Activated T-cell treated with anti-CD3 and anti-CD28 coated beads, Interleukin-2, amount 50 U/mL, for 48 hours (primary cell): Measurements from ENCODE around the gene REEP3.

Experiments used
- DNase-seq, 2 experiments: peaks; one replicate each; pipeline ENCODE4 v3.0.0-alpha.2; 2020

Gene REEP3

GRCh38 chr10:63515002-63515763 lies 6.0 kb upstream of the REEP3 start:
- no peak for DNase-seq

- no peak for DNase-seq
Measured at GRCh38 chr10:63516207-63516606, 5.0 kb upstream of the REEP3 start.

DNA sequence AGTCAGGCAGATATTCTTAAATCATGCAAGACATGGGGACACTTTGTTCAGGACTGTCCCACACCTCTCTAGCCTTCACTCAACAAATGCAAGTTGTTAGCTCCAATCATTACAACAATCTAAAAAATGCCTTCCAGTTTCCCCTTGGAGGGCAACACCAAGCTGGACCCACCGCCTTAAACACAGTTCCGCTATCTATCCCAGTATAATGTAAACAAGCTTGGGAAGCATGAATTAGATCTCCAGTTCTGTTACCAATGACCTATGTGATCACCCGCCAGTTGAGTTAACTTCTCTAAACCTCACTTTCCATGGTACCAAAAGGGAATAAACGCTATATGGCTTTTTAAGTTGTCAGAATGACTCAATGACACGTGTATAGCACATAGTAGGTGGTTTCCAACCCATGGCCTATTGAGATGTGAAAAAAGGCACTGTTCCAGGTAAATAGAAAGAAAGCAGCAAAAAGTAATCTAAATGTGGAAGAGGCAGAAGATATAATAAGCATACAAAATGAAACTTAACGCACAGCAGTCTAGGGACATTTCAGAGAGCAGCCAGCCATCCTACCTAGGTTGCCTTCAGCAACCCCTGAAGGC lies 2.4 kb upstream of the REEP3 start:
- no peak for DNase-seq

- DNase-seq, result peak; percentile 79 to 82
Measured at GRCh38 chr10:63521416-63522276, 445 bp downstream of the REEP3 start.

GRCh38 chr10:63522277-63522687 lies 1.1 kb downstream of the REEP3 start:
- no peak for DNase-seq

DNA sequence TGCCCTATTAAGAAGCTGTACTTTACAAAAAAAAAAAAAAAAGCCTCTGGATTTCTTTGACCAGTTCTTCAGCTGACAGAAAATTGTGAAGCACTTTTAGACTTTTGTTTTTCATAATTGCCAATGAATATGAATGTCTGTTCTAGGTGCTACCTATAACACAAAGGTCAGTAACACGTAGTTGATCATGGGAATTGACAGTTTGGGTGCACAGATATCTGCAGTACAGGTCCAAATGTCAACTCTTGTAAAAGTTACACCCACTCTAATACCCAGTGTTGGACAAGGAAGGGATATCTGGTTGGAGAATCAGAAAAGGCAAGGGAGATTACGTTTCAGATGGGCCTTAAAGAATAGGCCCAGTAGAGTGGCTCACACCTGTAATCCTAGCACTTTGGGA lies 1.8 kb downstream of the REEP3 start:
- no peak for DNase-seq

DNA sequence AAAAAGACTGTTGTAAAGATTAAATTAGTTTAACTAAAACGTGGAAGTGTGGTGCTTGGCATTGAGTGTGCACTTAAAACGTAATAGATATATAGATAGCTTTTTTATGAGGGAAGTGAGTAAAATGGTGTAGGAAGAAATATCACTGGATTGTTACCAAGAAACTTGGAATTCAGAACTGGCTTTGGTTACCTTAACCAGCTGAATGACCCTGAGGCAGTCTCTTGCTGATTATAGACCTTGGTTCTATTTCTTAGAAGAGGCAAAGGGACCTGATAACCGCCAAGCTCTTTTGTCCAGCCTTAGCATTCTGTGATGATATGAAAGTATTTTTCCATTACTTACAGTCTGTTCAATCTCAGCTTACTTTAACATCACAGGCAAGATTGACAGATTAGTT lies 3.8 kb downstream of the REEP3 start:
- no peak for DNase-seq

DNA sequence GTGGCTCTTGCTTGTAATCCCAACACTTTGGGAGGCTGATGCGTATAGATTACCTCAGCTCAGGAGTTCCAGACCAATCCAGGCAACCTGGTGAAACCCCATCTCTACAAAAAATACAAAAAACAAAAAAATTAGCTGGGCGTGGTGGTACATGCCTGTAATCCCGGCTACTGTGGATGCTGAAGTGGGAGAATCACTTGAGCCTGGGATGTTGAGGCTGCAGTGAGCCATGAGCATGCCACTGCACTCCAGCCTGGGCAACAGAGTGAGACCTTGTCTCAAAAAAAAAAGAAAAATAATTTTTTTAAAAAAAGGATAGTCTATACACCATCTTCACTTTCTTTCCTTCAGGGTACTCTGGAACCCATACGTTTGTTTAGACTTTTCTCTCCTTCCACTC lies 6.2 kb downstream of the REEP3 start:
- DNase-seq, result no peak

GRCh38 chr10:63528084-63528744 lies 7.0 kb downstream of the REEP3 start:
- no peak for DNase-seq

DNA sequence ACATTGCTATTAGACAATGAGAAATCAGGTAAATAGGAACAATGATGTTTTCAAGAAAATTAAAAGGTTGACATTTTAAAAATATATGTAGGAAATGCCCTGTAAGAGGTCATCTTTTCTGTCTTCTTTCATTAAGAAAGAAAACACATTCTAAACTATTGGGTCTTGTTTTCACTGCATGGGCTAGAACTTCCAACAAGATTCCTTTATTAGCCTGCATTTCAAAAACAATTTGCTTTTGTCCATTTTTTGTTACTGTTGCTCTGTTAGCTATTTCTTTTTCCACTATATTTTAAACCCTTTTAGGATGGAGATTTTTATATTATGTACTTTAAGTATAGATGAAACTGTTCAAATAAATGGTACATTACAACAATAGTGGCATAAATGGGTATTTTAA lies 9.2 kb downstream of the REEP3 start:
- DNase-seq, result no peak

DNA sequence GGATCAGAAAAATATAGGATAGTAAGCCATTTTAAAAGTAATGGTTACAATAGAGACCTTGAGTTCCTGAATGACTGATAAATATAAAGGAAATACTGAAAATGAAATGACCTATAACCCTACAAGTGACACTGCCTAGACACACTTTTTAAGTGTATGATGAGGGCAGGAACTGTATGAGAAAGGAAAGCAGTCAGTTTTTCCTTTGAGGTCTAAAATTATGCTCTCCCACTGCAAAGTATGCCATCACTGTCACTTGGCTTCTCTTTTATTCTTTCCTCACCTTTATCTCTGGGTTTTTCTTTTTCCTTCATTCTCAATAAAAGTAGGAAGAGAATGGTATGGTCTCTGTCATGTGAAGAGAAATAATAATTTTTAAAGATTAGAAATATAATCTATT lies 13.5 kb downstream of the REEP3 start:
- no peak for DNase-seq

DNA sequence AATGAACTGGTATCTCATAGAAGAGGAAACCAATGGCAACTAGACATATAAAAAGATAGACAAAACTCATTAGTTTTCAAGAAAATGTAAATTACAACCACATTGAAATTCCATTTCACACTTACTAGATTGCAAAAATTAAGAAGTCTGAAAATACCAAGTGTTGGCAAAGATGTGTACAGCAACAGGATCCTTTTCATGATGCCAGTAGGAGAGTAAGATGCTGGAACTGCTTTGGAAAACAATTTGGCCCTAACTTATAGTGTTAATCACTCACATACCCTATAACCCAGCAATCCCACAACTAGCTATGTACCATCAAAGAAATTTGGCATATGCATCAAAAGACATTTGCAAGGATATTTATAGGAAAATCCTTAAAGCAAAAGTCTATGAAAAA lies 15.5 kb downstream of the REEP3 start:
- no peak for DNase-seq

- DNase-seq, result no peak
Measured at GRCh38 chr10:63537536-63537935, 16.3 kb downstream of the REEP3 start.

DNA sequence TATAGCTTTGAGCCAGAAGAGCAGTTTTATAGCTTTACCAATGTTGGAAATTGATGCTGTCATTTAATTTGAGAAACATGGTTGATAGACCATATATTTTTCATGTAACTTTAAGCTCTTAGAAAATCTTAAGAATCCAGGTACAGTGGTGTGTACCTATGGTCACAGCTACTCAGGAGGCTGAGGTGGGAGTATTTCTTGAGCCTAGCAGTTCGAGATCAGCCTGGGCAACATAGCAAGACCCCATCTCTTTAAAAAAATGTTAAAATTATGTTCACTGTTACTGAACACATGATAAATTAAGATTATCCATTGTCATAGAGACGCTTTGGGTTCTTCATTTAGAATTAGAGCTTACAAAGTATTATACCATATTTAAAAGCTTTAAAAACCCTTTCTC lies 18.2 kb downstream of the REEP3 start:
- no peak for DNase-seq

DNA sequence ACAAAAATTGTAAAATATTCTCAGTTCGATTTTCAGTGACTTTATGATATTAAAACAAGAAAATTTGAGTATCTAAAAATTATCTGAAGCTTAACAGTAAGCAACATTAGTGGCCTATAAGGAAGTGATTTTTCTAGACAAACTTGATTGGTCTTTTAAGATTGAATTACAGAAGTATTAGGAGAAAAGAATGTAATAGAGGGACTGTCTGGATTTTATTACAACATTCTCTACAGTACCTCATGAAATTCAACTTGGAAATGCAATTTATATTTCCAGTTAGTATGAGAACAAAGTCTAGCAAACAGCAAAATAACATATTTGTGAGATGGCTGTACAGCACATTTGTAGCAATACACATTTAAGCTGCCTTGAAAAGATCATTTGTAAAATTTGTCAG lies 18.8 kb downstream of the REEP3 start:
- DNase-seq, result no peak

GRCh38 chr10:63542835-63543575 lies 21.8 kb downstream of the REEP3 start:
- no peak for DNase-seq

DNA sequence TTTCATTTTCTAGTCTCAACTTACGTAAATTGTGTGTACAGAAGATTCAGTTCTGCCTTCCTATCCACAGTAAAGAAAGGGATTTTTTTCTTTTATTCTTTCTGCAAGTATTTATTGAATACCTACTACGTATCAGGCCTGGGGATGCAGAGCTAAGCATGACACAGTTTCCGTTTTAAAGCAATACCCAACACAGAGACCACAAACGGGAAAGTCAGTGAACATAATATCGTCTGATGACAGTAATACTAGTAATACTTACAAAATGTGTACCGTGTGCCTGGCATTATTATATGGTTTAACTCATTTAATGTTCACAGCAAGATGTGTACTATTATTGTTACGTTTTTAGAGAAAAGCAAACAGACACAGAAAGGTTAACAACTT lies 22.4 kb downstream of the REEP3 start:
- DNase-seq, result no peak

DNA sequence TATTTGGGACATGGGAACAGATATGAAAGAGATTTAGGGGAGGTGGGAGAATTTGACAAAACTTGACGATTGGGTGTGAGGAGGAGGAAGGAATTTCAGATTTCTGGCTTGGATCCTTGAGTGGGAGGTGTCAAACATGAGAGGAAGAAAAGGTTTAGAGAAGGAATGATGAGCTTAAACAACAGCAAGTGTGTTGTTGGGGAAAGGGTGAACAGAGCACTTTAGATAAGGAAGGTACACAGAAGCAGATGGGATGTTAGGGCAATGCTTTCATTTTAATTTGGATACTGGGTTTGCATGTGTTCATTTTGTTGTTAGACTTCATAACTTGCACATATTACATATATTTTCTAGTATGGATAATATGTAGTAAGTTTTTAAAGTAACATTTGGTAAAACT lies 23.2 kb downstream of the REEP3 start:
- no peak for DNase-seq

GRCh38 chr10:63547628-63548360 lies 26.6 kb downstream of the REEP3 start:
- no peak for DNase-seq

DNA sequence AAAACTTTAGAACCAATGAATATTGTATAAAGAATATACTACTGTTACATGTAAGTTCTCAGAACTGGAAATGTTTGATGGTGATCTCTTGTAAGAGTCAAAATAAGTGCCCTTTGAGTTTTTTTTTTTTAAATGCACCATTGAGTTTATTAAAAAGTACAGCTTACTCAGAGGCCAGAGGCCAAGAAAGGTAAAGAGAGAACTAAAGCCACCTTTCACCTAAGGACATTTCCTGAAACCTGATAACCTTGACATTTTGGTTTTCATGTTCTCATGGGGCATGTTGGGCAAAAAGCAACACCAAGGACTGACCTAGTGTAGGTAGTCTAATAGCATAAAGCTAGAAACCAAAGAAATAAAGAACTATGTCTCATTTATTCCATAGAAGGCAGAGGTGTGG lies 27.7 kb downstream of the REEP3 start:
- DNase-seq, result no peak

- no peak for DNase-seq
Measured at GRCh38 chr10:63549810-63550209, 28.6 kb downstream of the REEP3 start.

GRCh38 chr10:63553031-63553430 lies 31.8 kb downstream of the REEP3 start:
- no peak for DNase-seq
